HepG2 (cell line): Measurements from ENCODE around the gene CELA2B. TPM values are rescaled to one million over a fixed set of nuclear protein-coding genes. Genes with fewer than 3 reads are reported as not detected.

Experiments used
- ATAC-seq: fragments of 200-7000 bp; cut with Tn5 transposase; 3 replicates; pipeline ENCODE4 v1.9.1; 2020; ENCODE audit warnings: mild to moderate bottlenecking, moderate library complexity
- BruUV-seq: library from RNA; stranded (reverse); fragments of 400-500 nt; replicated peaks from 2 replicates; lab custom pipeline; 2021; lab: Mats Ljungman, UMichigan
- CTCF ChIA-PET: fragments of 300-600 bp; formaldehyde crosslinking; extraction: SDS; loops from one replicate; lab custom pipeline; 2021; ENCODE audit warnings: low total read pairs, inconsistent platforms, low intra/inter-chr PET ratio; lab: Yijun Ruan, JAX
- POLR2A ChIA-PET: fragments of 350-600 bp; sonication (Branson Sonifier 250); formaldehyde crosslinking; loops from one replicate; lab custom pipeline; 2020; ENCODE audit warnings: antibody characterized with exemption, inconsistent platforms; lab: Yijun Ruan, JAX
- DNase-seq: peaks from one replicate; pipeline ENCODE4 v3.0.0-alpha.2; 2015; ENCODE audit warnings: low spot score
- FAIRE-seq: peaks from 3 replicates; lab custom pipeline; 2011; peaks lifted over from hg19 to GRCh38; lab: Jason Lieb, UNC
- H2AFZ ChIP-seq: one replicate; pipeline ENCODE4 v1.6.1; 2011; ENCODE audit warnings: low read length, inconsistent platforms
- H3K27ac ChIP-seq: fragments of 300-600 bp; 3 replicates; pipeline ENCODE4 v1.8.0; 2011; ENCODE audit warnings: mixed run types, mild to moderate bottlenecking, mixed read lengths, low read length, inconsistent platforms; ENCODE audit not compliant: insufficient read depth; ENCODE audit errors: extremely low read length
- H3K27me3 ChIP-seq, 2 experiments: fragments of 200-600 bp in 1 of 2; 2 replicates in 1 of 2; 3 replicates in 1 of 2; pipeline versions ENCODE4 v1.6.0 to v1.8.0; 2011; ENCODE audit warnings: low read length in 2 of 2, mild to moderate bottlenecking in 2 of 2, moderate library complexity in 2 of 2, inconsistent platforms in 1 of 2; ENCODE audit not compliant: insufficient read depth in 2 of 2, control insufficient read depth in 1 of 2
- H3K36me3 ChIP-seq, 2 experiments: fragments of 200-600 bp in 1 of 2; replicated peaks in 1 of 2; 2 replicates in 1 of 2; 3 replicates in 1 of 2; pipeline versions ENCODE4 v1.5.1 to v1.8.0; 2011; ENCODE audit warnings: low read length in 2 of 2, inconsistent platforms in 1 of 2; ENCODE audit not compliant: insufficient read depth in 2 of 2, control insufficient read depth in 1 of 2
- H3K4me1 ChIP-seq: 2 replicates; pipeline ENCODE4 v1.5.1; 2012; ENCODE audit warnings: low read length, inconsistent platforms; ENCODE audit not compliant: insufficient read depth
- H3K4me2 ChIP-seq: 2 replicates; pipeline ENCODE4 v1.6.0; 2011; ENCODE audit warnings: low read depth, low read length, inconsistent platforms
- H3K4me3 ChIP-seq, 3 experiments: fragments of 200-600 bp in 1 of 3; sonication (generic), shearing (Covaris generic) in 1 of 3; replicated peaks in 1 of 3; 2 replicates each; pipeline ENCODE4 v1.5.1; 2011 to 2016; ENCODE audit warnings: low read length in 3 of 3, inconsistent platforms in 2 of 3, low read depth in 2 of 3, mild to moderate bottlenecking in 2 of 3, control low read depth in 1 of 3, mixed read lengths in 1 of 3; ENCODE audit not compliant: insufficient read depth in 1 of 3
- H3K79me2 ChIP-seq: one replicate; pipeline ENCODE4 v1.6.1; 2011; ENCODE audit warnings: low read length, inconsistent platforms; ENCODE audit not compliant: insufficient read depth
- H3K9ac ChIP-seq: 2 replicates; pipeline ENCODE4 v1.6.0; 2011; ENCODE audit warnings: mild to moderate bottlenecking, low read depth, low read length, inconsistent platforms; ENCODE audit not compliant: insufficient read depth
- H3K9me3 ChIP-seq: 2 replicates; pipeline ENCODE4 v1.5.1; 2012; ENCODE audit warnings: mild to moderate bottlenecking, low read length
- H4K20me1 ChIP-seq: 2 replicates; pipeline ENCODE4 v1.6.0; 2011; ENCODE audit warnings: inconsistent platforms, mild to moderate bottlenecking, low read length, moderate library complexity; ENCODE audit not compliant: insufficient read depth
- ATF7-NPFF ChIP-seq: sonication (generic); formaldehyde crosslinking; IDR thresholded peaks from 2 replicates; pipeline ENCODE4 v1.8.1; 2023; ENCODE audit warnings: mild to moderate bottlenecking, low read depth, missing genetic modification reagents, moderate library complexity
- CAMTA2 ChIP-seq: sonication (generic); formaldehyde crosslinking; IDR thresholded peaks from 2 replicates; pipeline ENCODE4 v1.4.0; 2020; ENCODE audit warnings: mild to moderate bottlenecking, missing genetic modification reagents, borderline replicate concordance
- DNMT3B ChIP-seq: conservative IDR thresholded peaks from 2 replicates; pipeline ENCODE4 v1.6.1; 2016; ENCODE audit warnings: missing biosample characterization, control low read depth
- LCORL ChIP-seq, 2 experiments: fragments of 450-650 bp in 1 of 2; sonication (generic) in 1 of 2; formaldehyde crosslinking in 1 of 2; IDR thresholded peaks; 2 replicates each; pipeline versions ENCODE4 v1.5.0 to v1.6.1; 2017 to 2020; ENCODE audit warnings: antibody characterized with exemption in 1 of 2, missing genetic modification reagents in 1 of 2
- NKX3-1 ChIP-seq: sonication (generic); formaldehyde crosslinking; IDR thresholded peaks from 2 replicates; pipeline ENCODE4 v1.5.0; 2020; ENCODE audit warnings: missing genetic modification reagents
- TCF7 ChIP-seq: sonication (generic); IDR thresholded peaks from 2 replicates; pipeline ENCODE4 v1.6.1; 2016; ENCODE audit warnings: antibody characterized with exemption, low read depth
- ZBTB38 ChIP-seq: sonication (generic); formaldehyde crosslinking; IDR thresholded peaks from 2 replicates; pipeline ENCODE4 v1.5.1; 2020; ENCODE audit warnings: mild to moderate bottlenecking, missing genetic modification reagents
- ZNF230 ChIP-seq: sonication (generic); formaldehyde crosslinking; IDR thresholded peaks from 2 replicates; pipeline ENCODE4 v1.4.0; 2020; ENCODE audit warnings: mild to moderate bottlenecking, missing genetic modification reagents
- ZNF589 ChIP-seq: sonication (generic); formaldehyde crosslinking; conservative IDR thresholded peaks from 2 replicates; pipeline ENCODE4 v1.8.0; 2022; ENCODE audit warnings: mild to moderate bottlenecking, moderate library complexity, missing genetic modification reagents
- ZNF678 ChIP-seq: sonication (generic); formaldehyde crosslinking; IDR thresholded peaks from 2 replicates; pipeline ENCODE4 v1.4.0; 2020; ENCODE audit warnings: mild to moderate bottlenecking, missing genetic modification reagents
- WGBS: methylation state at CpG from one replicate; pipeline ENCODE4 v1.1.6; 2017; ENCODE audit warnings: low lambda C conversion rate; 5-methylcytosine and 5-hydroxymethylcytosine counted together
- in situ Hi-C: cut with HindIII; loops from 2 replicates; pipeline ENCODE4 v1.10.0; 2017; ENCODE audit warnings: low pct_unique_long_range_greater_than_20kb; ENCODE audit not compliant: extremely low pct_ligation_motif_present
- intact Hi-C: fragments of 100-400 bp; cut with micrococcal nuclease; formaldehyde crosslinking; loops from one replicate; pipeline ENCODE4 v1.10.0; 2022; ENCODE audit not compliant: unreplicated experiment
- polyA plus RNA-seq, 8 experiments: library from polyadenylated mRNA; depleted of rRNA in 3 of 8; stranded (reverse) in 7 of 8; unstranded in 1 of 8; fragments of >200 nt; fragmentation: Illumina TruSeq in 4 of 8; extraction: Trizol in 4 of 8; gene quantifications; 2 replicates each; pipeline versions ENCODE4 v1.2.1 to v1.2.3, GENCODE V29; 2011 to 2016; ENCODE audit warnings: low read depth in 4 of 8, missing spikeins in 1 of 8, mixed read lengths in 1 of 8; ENCODE audit not compliant: insufficient read depth in 1 of 8
- total RNA-seq, 5 experiments: library from RNA; depleted of rRNA; stranded (reverse); fragments of >200 nt; fragmentation: Illumina TruSeq; extraction: Trizol; gene quantifications; 2 replicates each; pipeline ENCODE4 v1.2.3, GENCODE V29; 2016; ENCODE audit warnings: low read depth in 1 of 5
- TF ChIP-seq, protein P1 (sequence below): sonication (generic); formaldehyde crosslinking; IDR thresholded peaks from 2 replicates; pipeline ENCODE4 v1.5.0; 2020; ENCODE audit warnings: mild to moderate bottlenecking, missing genetic modification reagents, borderline replicate concordance
- TF ChIP-seq, protein P2 (sequence below): sonication (generic); formaldehyde crosslinking; IDR thresholded peaks from 2 replicates; pipeline ENCODE4 v1.5.0; 2020; ENCODE audit warnings: missing genetic modification reagents
- TF ChIP-seq, protein P3 (sequence below): IDR thresholded peaks from 2 replicates; pipeline ENCODE4 v1.6.1; 2016

Gene CELA2B
- total and polyA plus RNA-seq, 2 of the 13 experiments (the other 11 are each of a cell fraction or from before 2014, with no cell fraction given), result not detected

DNA sequence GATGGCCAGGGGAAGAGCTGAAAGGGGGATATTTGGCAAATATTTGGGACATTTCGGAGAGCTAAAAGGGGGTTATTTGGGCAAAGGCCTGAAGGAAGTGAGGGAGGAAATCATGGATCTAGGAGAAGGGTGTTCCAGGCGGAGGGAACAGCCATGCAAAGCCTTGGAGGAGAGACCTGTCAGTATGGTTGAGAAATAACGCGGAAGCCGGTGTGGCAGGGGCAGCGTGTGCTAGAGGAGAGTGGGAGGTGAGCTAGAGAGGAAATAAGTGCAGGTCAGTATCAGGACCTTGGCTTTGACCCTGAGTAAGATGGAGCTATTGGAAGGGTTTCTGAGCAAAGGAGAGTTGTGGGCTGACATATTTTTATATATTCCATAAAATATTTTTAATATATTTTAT, 34.7 kb upstream of the CELA2B start (continued):
- TF ChIP-seq, protein P1, sequence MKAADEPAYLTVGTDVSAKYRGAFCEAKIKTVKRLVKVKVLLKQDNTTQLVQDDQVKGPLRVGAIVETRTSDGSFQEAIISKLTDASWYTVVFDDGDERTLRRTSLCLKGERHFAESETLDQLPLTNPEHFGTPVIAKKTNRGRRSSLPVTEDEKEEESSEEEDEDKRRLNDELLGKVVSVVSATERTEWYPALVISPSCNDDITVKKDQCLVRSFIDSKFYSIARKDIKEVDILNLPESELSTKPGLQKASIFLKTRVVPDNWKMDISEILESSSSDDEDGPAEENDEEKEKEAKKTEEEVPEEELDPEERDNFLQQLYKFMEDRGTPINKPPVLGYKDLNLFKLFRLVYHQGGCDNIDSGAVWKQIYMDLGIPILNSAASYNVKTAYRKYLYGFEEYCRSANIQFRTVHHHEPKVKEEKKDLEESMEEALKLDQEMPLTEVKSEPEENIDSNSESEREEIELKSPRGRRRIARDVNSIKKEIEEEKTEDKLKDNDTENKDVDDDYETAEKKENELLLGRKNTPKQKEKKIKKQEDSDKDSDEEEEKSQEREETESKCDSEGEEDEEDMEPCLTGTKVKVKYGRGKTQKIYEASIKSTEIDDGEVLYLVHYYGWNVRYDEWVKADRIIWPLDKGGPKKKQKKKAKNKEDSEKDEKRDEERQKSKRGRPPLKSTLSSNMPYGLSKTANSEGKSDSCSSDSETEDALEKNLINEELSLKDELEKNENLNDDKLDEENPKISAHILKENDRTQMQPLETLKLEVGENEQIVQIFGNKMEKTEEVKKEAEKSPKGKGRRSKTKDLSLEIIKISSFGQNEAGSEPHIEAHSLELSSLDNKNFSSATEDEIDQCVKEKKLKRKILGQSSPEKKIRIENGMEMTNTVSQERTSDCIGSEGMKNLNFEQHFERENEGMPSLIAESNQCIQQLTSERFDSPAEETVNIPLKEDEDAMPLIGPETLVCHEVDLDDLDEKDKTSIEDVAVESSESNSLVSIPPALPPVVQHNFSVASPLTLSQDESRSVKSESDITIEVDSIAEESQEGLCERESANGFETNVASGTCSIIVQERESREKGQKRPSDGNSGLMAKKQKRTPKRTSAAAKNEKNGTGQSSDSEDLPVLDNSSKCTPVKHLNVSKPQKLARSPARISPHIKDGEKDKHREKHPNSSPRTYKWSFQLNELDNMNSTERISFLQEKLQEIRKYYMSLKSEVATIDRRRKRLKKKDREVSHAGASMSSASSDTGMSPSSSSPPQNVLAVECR (CRISPR knock-in tag), result no peak
- no peak for TF ChIP-seq ATF7-NPFF (CRISPR knock-in tag)

DNA sequence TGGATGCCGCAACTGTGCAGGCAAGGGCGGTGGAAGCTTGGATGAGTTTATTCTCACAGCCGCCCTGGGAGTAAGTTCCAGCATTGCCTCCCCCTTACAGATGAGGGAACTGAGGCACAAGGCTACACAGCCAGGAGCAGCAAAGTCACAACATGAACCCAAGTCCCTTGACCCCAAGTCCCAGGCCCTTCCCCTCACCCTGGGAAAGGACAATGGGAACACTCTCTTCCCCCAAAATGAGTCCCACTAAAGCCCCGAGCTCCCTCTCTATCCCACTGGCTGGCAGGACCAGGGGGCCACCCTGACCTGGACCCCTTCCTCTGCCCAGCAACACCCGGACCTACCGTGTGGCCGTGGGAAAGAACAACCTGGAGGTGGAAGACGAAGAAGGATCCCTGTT, 33.8 kb upstream of the CELA2B start:
- Histone ChIP-seq H3K4me2 (no peak overlapping the region), H2AFZ (no peak overlapping the region), H3K9me3 (no peaks in the 10 kb centered on the region), H4K20me1 (0 out of 2 replicates have a peak, but pooled peaks cover 3% of the 10 kb centered on the region), H3K36me3 (no peaks in the 10 kb centered on the region), H3K9ac (no peak overlapping the region), H3K27ac (no peak overlapping the region), H3K27me3 (peaks cover 0 to 11% of the 10 kb centered on the region in 2 experiments; a peak in 3 of 5 replicates), H3K4me1 (peaks cover 15% of the 10 kb centered on the region), H3K4me3 (no peak overlapping the region), H3K79me2 (no peaks in the 10 kb centered on the region)
- no peak for ATAC-seq
- ChIA-PET CTCF (no interaction called here), POLR2A (no interaction called here)
- TF ChIP-seq ZNF230 (CRISPR knock-in tag), result no peak
- no peak for TF ChIP-seq CAMTA2 (CRISPR knock-in tag)
- no peak for TF ChIP-seq LCORL (IDR thresholded peaks at IDR 0.05)
- no peak for TF ChIP-seq LCORL (CRISPR knock-in tag; IDR thresholded peaks at IDR 0.05)
- no peak for TF ChIP-seq NKX3-1 (CRISPR knock-in tag)
- TF ChIP-seq ZNF589 (CRISPR knock-in tag), result no peak
- TF ChIP-seq DNMT3B, result no peak
- no peak for TF ChIP-seq ZBTB38 (CRISPR knock-in tag)
- TF ChIP-seq, protein P2, sequence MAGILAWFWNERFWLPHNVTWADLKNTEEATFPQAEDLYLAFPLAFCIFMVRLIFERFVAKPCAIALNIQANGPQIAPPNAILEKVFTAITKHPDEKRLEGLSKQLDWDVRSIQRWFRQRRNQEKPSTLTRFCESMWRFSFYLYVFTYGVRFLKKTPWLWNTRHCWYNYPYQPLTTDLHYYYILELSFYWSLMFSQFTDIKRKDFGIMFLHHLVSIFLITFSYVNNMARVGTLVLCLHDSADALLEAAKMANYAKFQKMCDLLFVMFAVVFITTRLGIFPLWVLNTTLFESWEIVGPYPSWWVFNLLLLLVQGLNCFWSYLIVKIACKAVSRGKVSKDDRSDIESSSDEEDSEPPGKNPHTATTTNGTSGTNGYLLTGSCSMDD, result no peak
- TF ChIP-seq, protein P3, sequence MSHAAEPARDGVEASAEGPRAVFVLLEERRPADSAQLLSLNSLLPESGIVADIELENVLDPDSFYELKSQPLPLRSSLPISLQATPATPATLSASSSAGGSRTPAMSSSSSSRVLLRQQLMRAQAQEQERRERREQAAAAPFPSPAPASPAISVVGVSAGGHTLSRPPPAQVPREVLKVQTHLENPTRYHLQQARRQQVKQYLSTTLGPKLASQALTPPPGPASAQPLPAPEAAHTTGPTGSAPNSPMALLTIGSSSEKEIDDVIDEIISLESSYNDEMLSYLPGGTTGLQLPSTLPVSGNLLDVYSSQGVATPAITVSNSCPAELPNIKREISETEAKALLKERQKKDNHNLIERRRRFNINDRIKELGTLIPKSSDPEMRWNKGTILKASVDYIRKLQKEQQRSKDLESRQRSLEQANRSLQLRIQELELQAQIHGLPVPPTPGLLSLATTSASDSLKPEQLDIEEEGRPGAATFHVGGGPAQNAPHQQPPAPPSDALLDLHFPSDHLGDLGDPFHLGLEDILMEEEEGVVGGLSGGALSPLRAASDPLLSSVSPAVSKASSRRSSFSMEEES (CRISPR knock-in tag), result no peak
- TF ChIP-seq TCF7, result no peak
- TF ChIP-seq ZNF678, result no peak
- intact Hi-C loops (no loop called here), in situ Hi-C loops (no loop called here)
- WGBS, result 49% methylated on average over 8 of the region's 8 CpGs
- BruUV-seq, result no TSS peak
- no peak for FAIRE-seq
- DNase-seq, result no peak
